Measurements from ENCODE around the gene DIDO1.

Gene DIDO1

DNA sequence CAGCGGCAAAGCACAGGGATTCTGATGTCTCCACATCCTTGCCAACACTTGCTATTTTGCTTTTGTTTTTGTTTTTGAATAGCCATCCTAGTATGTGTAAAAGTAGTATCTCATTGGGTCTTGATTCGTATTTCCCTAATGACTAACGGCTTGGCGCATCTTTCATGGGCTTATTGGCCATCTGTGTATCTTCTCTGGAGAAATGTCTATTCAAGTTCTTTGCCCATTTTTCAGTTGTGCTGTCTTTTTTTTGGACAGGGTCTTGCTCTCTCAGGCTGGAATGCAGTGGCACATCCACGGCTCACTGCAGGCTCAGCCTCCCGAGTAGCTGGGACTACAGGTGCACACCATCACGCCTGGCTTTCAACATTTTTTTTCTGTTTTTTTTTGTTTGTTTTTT lies 82.1 kb downstream of the DIDO1 start:
- no peak for DNase-seq (ENCODE audit: low read depth, low spot score)
- in situ Hi-C loops (cut with HindIII; ENCODE audit: low sequenced_read_pairs): no loop called here
- no peak overlapping the region for H3K4me3 ChIP-seq (ENCODE audit: low read depth, low read length)
- TF ChIP-seq, protein P1, sequence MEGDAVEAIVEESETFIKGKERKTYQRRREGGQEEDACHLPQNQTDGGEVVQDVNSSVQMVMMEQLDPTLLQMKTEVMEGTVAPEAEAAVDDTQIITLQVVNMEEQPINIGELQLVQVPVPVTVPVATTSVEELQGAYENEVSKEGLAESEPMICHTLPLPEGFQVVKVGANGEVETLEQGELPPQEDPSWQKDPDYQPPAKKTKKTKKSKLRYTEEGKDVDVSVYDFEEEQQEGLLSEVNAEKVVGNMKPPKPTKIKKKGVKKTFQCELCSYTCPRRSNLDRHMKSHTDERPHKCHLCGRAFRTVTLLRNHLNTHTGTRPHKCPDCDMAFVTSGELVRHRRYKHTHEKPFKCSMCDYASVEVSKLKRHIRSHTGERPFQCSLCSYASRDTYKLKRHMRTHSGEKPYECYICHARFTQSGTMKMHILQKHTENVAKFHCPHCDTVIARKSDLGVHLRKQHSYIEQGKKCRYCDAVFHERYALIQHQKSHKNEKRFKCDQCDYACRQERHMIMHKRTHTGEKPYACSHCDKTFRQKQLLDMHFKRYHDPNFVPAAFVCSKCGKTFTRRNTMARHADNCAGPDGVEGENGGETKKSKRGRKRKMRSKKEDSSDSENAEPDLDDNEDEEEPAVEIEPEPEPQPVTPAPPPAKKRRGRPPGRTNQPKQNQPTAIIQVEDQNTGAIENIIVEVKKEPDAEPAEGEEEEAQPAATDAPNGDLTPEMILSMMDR (IDR thresholded peaks at IDR 0.05; ENCODE audit: low read depth, low read length): no peak

DNA sequence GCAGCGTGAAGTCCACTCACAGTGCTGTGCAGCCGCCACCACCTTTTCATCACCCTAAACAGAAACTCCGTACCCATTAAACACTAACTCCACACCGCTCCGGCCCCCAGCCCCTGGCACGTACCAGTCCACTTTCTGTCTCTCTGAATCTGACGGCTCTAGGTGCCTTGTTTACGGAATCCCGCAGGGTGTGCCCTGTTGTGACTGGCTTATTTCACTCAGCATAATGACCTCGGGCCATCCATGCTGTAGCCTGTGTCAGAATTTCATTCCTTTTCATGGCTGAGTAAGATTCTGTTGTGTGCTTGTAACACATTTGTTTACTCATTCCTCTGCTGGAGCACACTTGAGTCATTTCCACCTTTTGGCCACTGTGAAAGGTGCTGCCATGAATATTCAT lies 82.6 kb downstream of the DIDO1 start:
- H3K4me3 ChIP-seq (ENCODE audit: low read depth, low read length): no peak overlapping the region
- DNase-seq (ENCODE audit: low read depth, low spot score): no peak
- TF ChIP-seq, protein P1 (IDR thresholded peaks at IDR 0.05; ENCODE audit: low read depth, low read length): no peak
- in situ Hi-C loops (cut with HindIII; ENCODE audit: low sequenced_read_pairs): no loop called here

DNA sequence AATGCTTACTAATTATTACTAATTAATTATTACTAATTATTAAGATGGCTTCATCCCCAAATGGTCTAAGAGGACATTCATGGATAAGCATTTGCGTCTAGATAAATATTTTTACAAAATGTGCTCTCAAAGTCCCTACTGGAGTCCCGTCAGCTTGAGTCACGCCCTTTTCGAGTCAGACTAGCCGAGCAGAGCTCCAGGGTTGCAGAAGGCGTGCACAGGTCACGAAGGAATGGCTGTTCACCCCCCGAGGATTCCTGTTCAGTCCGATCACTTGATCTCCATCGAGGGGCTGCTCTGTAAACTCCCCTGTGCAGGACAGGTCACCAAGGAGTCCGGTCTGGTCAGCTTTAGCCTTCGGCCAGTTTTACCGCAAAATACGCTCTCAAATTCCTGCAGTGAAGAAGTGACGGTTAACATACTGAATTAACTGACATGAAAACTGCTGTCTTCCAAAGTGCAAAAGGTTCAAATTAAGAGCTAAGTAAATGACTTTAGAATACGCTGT lies 84.5 kb downstream of the DIDO1 start:
- in situ Hi-C loops (cut with HindIII; ENCODE audit: low sequenced_read_pairs): no loop called here
- TF ChIP-seq, protein P1 (IDR thresholded peaks at IDR 0.05; ENCODE audit: low read depth, low read length): no peak
- DNase-seq (ENCODE audit: low read depth, low spot score): no peak
- H3K4me3 ChIP-seq (ENCODE audit: low read depth, low read length): no peak overlapping the region

DNA sequence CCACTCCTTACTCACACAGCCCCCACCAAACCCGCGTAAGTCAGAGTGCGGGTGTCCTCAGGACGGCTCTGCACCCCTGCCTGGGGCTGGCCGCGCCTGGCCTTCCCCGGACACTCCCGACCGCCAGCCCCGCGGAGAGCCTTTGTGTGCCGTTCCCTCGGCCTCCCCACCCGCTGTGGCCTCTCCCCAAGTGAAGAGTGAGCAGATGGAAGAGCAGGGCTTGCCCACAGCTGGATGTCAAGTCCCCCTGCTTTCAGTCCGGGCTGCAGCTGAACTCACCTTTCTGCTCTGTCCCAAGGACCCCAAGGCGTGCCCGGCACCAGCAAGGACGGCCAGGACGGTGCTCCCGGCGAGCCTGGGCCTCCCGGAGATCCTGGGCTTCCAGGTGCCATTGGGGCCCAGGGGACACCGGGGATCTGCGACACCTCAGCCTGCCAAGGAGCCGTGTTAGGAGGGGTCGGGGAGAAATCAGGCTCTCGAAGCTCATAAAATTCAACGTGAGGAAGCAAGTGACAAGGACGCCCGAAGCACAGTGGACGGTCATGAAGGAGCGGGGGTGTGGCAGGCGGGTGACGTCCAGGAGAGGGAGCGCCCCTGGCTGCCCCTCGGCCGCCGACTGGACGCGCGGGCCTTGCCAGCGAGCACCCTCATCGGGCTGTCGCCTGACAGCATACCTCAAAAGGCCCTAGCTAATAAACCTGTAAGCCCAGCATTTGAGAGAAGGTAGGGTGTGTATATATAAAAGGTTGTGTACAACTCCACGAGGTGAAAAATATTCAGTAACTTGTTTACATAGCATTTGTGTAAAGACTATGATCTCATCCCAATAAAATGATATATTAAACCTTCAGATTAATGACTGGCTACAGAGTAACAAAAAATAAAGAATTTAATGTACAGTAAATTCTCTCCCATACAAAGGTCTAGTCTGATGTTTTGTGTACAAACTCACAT lies 85.8 kb downstream of the DIDO1 start:
- in situ Hi-C loops (cut with HindIII; ENCODE audit: low sequenced_read_pairs): no loop called here
- TF ChIP-seq, protein P1 (IDR thresholded peaks at IDR 0.05; ENCODE audit: low read depth, low read length): no peak
- DNase-seq (ENCODE audit: low read depth, low spot score): no peak
- no peak overlapping the region for H3K4me3 ChIP-seq (ENCODE audit: low read depth, low read length)

DNA sequence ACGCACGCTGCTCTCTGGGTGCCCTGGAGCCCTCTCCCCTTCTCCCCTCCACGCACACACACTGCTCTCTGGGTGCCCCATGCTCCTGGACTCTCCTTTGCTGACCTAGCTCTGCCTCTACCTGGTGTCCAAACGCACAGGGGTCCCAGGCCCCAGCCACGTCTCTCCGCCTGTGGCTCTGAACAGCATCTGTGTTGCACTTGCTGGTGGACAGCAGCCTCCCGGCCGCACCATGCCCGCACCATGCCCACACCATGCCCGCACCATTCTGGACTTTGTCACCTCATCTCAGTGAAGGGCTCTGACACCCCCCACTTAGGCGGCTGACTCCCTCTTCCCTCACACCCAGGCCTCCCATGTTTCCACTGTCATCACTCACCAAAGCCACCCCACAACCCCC lies 86.5 kb downstream of the DIDO1 start:
- TF ChIP-seq, protein P1 (IDR thresholded peaks at IDR 0.05; ENCODE audit: low read depth, low read length): no peak
- H3K4me3 ChIP-seq (ENCODE audit: low read depth, low read length): no peak overlapping the region
- DNase-seq (ENCODE audit: low read depth, low spot score): no peak
- in situ Hi-C loops (cut with HindIII; ENCODE audit: low sequenced_read_pairs): no loop called here

DNA sequence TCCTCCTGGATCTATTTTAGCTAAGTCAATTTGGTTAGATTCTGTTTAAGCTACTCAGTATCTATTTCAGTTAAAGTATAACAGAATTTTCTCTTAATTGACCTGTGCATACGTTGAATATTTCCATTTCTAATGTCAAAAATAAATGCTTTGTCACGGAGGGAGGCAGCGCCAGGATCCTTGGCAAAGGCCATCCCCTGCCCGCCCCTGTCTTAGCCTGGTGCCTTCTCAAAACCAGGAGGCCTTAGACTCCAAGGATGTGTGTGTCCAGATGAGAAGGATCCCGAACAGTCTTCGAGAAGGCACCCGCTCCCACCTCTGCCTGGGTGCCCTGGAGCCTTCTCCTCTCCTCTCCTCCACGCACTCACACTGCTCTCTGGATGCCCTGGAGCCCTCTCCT lies 87.0 kb downstream of the DIDO1 start:
- H3K4me3 ChIP-seq (ENCODE audit: low read depth, low read length): no peak overlapping the region
- TF ChIP-seq, protein P1 (IDR thresholded peaks at IDR 0.05; ENCODE audit: low read depth, low read length): no peak
- in situ Hi-C loops (cut with HindIII; ENCODE audit: low sequenced_read_pairs): no loop called here
- DNase-seq (ENCODE audit: low read depth, low spot score): no peak

Measured in astrocyte of the spinal cord (primary cell).